Measurements from ENCODE around the gene AMER2. TPM values are rescaled to one million over a fixed set of nuclear protein-coding genes. Genes with fewer than 3 reads are reported as not detected.

Gene AMER2
- total and polyA plus RNA-seq, 9 of the 15 experiments (the other 6 are each of a cell fraction or from before 2014, with no cell fraction given) = not detected

DNA sequence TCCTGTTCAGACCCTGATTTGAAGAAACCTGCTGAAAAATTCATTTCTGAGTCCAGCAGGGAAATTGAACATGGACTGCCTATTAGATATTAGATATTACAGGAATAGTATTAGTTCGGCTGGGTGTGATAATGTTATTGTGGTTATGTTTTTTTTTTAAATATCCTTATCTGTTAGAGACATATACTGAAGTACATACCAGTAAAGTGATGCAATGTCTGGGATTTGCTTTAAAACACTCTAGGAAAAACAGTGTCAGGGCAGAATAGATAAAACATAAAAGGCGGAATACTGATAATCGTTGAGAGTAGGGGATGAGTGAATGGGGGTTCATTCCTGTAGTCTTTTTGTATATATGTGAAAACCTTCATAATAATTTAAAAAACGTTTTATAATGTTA lies 28.7 kb upstream of the AMER2 start:
- H3K9ac ChIP-seq (ENCODE audit: insufficient read depth in 1 of 2, low read depth in 2 of 2, low read length in 2 of 2) = no peak overlapping the region
- BruUV-seq (replicated peaks) = no TSS peak
- no peaks in the 10 kb centered on the region for H3K9me3 ChIP-seq (replicated peaks; ENCODE audit: control insufficient read depth, insufficient read depth, low read depth, low read length)
- H3K4me3 ChIP-seq = no peak overlapping the region
- in situ Hi-C loops (cut with MboI) = no loop called here
- H3K4me1 ChIP-seq (replicated peaks in 1 of 2; ENCODE audit: control insufficient read depth in 2 of 2, insufficient read depth in 2 of 2, low read length in 2 of 2) = no peaks in the 10 kb centered on the region; a peak in 1 of 5 replicates
- intact Hi-C loops (cut with micrococcal nuclease) = no loop called here
- H3K4me2 ChIP-seq (ENCODE audit: insufficient read depth, low read length) = no peak overlapping the region
- H4K20me1 ChIP-seq (replicated peaks; ENCODE audit: control insufficient read depth, insufficient read depth, low read length) = no peaks in the 10 kb centered on the region; the same call in 1 of the 2 replicates
- WGBS (ENCODE audit: insufficient coverage, low coverage, missing lambda C conversion rate) = 0% methylated on average over 4 of the region's 4 CpGs
- no peaks in the 10 kb centered on the region for H3K36me3 ChIP-seq (ENCODE audit: control insufficient read depth, insufficient read depth, low read length)
- no peak overlapping the region for H2AFZ ChIP-seq (ENCODE audit: low read depth, low read length)
- no peak for FAIRE-seq
- ATAC-seq = no peak
- no peak for DNase-seq (ENCODE audit: extremely low read depth in 1 of 4, low spot score in 3 of 4)
- CTCF ChIA-PET (ENCODE audit: low intra/inter-chr PET ratio) = no interaction called here
- no peaks in the 10 kb centered on the region for H3K79me2 ChIP-seq (ENCODE audit: control insufficient read depth, insufficient read depth, low read length)
- no peaks in the 10 kb centered on the region for H3K9me1 ChIP-seq (ENCODE audit: control insufficient read depth, insufficient read depth, low read length)
- no peak overlapping the region for H3K27ac ChIP-seq (ENCODE audit: extremely low read depth, low read depth, low read length)
- peaks cover 16 to 46% of the 10 kb centered on the region in 2 experiments for H3K27me3 ChIP-seq (ENCODE audit: control insufficient read depth in 2 of 2, insufficient read depth in 2 of 2, low read length in 2 of 2)
- POLR2A ChIA-PET = interaction anchor here (0.8 kb wide), 1 partner anchor 8 kb away, joined by 3 read pairs; no protein-coding TSS in a partner anchor
- TF ChIP-seq DEAF1 (CRISPR knock-in tag; IDR thresholded peaks at IDR 0.05) (no peak), ZBTB17 (CRISPR knock-in tag; IDR thresholded peaks at IDR 0.05) (no peak), ATF7 (IDR thresholded peaks at IDR 0.05) (0 out of 2 replicates have a peak, but pooled peaks have one; percentile 25), ZNF41 (CRISPR knock-in tag; conservative IDR thresholded peaks at IDR 0.05) (no peak), ZNF263 (CRISPR knock-in tag; IDR thresholded peaks at IDR 0.05; ENCODE audit: borderline replicate concordance) (no peak), FOXA3 (CRISPR knock-in tag; conservative IDR thresholded peaks at IDR 0.05 in 1 of 2, IDR thresholded peaks at IDR 0.05 in 1 of 2) (no peak), ZNF449 (CRISPR knock-in tag; IDR thresholded peaks at IDR 0.05) (no peak), ZNF778 (CRISPR knock-in tag; IDR thresholded peaks at IDR 0.05) (no peak), ERF (CRISPR knock-in tag; IDR thresholded peaks at IDR 0.05) (no peak), SMARCB1 (IDR thresholded peaks at IDR 0.05; ENCODE audit: insufficient read length, low read depth) (no peak), HLTF (IDR thresholded peaks at IDR 0.05) (no peak), SMAD4 (CRISPR knock-in tag; conservative IDR thresholded peaks at IDR 0.05) (peak; percentile 78), HMGN3 (IDR thresholded peaks at IDR 0.05; ENCODE audit: borderline replicate concordance, extremely low read depth, insufficient read length, low read depth, low read length) (no peak), BRD9 (IDR thresholded peaks at IDR 0.05; ENCODE audit: low read depth, partially characterized antibody) (no peak), DACH1 (IDR thresholded peaks at IDR 0.05; ENCODE audit: partially characterized antibody) (no peak), FOXJ2 (tag; IDR thresholded peaks at IDR 0.05) (no peak), SRSF9 (IDR thresholded peaks at IDR 0.05; ENCODE audit: borderline replicate concordance, low read depth, low read length) (no peak), ADNP (tag; IDR thresholded peaks at IDR 0.05) (no peak), TAF15 (IDR thresholded peaks at IDR 0.05; ENCODE audit: low read depth, low read length) (no peak)
- TF ChIP-seq, protein P1, sequence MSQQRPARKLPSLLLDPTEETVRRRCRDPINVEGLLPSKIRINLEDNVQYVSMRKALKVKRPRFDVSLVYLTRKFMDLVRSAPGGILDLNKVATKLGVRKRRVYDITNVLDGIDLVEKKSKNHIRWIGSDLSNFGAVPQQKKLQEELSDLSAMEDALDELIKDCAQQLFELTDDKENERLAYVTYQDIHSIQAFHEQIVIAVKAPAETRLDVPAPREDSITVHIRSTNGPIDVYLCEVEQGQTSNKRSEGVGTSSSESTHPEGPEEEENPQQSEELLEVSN (IDR thresholded peaks at IDR 0.05; ENCODE audit: borderline replicate concordance in 1 of 2, extremely low read depth in 1 of 2, insufficient read depth in 1 of 2, insufficient read length in 1 of 2, low read depth in 1 of 2, low read length in 1 of 2, poor library complexity in 1 of 2, severe bottlenecking in 1 of 2) = no peak

All from K562 (cell line).